ENCODE measurements around the gene CYS1. TPM values are rescaled to one million over a fixed set of nuclear protein-coding genes. Genes with fewer than 3 reads are reported as not detected.

The CYS1 gene
- total and polyA plus RNA-seq, 2 of the 13 experiments (the other 11 are each of a cell fraction or from before 2014, with no cell fraction given), result 0.04 TPM; not detected in 1

DNA sequence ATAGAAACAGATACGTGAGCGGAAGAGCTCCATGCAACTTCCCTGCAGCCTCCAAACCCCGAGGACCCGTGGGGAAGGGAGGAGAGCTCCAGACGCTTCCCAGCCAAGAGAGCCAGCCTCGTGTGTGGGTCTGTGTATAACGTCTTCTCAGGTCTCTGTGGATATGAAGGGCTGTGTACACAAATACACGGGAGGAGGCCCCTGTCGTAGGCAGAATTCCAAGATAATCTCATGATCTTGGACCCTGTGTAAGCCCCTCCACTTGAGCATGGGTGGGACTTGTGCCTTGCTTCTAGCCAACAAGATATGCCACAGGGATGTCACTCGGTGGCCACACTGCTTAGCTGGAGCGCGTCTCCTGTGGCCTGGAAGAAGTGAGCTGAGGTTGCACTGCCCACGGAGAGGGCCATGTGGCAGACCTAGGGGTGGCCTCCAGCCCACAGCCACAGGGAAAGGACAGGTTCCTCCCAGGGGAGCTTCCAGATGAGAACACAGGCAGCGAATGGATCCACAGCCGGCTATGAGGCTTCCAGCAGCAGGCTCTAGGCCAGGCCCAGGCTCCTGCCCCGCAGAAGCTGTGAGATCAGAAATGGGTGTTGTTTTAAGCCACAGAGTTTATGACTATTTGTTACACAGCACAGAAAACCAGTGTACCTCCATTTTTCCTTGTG lies 52.4 kb downstream of the CYS1 start:
- Histone ChIP-seq H3K4me1 (ENCODE audit: insufficient read depth, low read length) (peaks cover 33% of the 10 kb centered on the region), H3K9ac (ENCODE audit: insufficient read depth, low read depth, low read length) (no peak overlapping the region), H3K9me3 (ENCODE audit: low read length) (no peaks in the 10 kb centered on the region), H3K27me3 (ENCODE audit: control insufficient read depth in 1 of 2, insufficient read depth in 2 of 2, low read length in 2 of 2) (peaks cover 4 to 71% of the 10 kb centered on the region in 2 experiments; a peak in 4 of 5 replicates), H3K4me3 (replicated peaks in 1 of 3; ENCODE audit: insufficient read depth in 1 of 3, low read depth in 2 of 3, low read length in 3 of 3) (no peak overlapping the region), H3K79me2 (ENCODE audit: insufficient read depth, low read length) (no peaks in the 10 kb centered on the region), H2AFZ (ENCODE audit: low read length) (no peak overlapping the region), H3K36me3 (replicated peaks in 1 of 2; ENCODE audit: control insufficient read depth in 1 of 2, insufficient read depth in 2 of 2, low read length in 2 of 2) (no peaks in the 10 kb centered on the region), H4K20me1 (ENCODE audit: insufficient read depth, low read length) (no peaks in the 10 kb centered on the region), H3K4me2 (ENCODE audit: low read depth, low read length) (peak overlapping the region; percentile 65; the same call in 1 of the 2 replicates), H3K27ac (ENCODE audit: extremely low read length, insufficient read depth, low read length) (no peak overlapping the region)
- FAIRE-seq, result no peak
- ChIA-PET POLR2A (interaction anchor here (0.7 to 2.8 kb wide), 4 partner anchors 8 to 43 kb away, joined by 3 to 18 read pairs (median 7); partner anchors contain the start of gene KLF11), CTCF (ENCODE audit: low intra/inter-chr PET ratio, low total read pairs) (interaction anchor here (1.1 to 1.5 kb wide), 3 partner anchors 44 to 257 kb away, joined by 3 to 6 read pairs (median 4); no protein-coding TSS in a partner anchor)
- no TSS peak for BruUV-seq (replicated peaks)
- intact Hi-C loops (cut with micrococcal nuclease; ENCODE audit: unreplicated experiment) (no loop called here), in situ Hi-C loops (cut with HindIII; ENCODE audit: extremely low pct_ligation_motif_present, low pct_unique_long_range_greater_than_20kb) (no loop called here)
- DNase-seq (ENCODE audit: low spot score), result no peak
- ATAC-seq, result 0 out of 3 replicates have a peak, but pooled peaks have one; percentile 1
- WGBS (ENCODE audit: low lambda C conversion rate), result 45% methylated on average over 9 of the region's 16 CpGs
- TF ChIP-seq DPF2 (CRISPR knock-in tag; IDR thresholded peaks at IDR 0.05; ENCODE audit: borderline replicate concordance, low read depth), result no peak
- no peak for TF ChIP-seq POLR2AphosphoS2 (IDR thresholded peaks at IDR 0.05; ENCODE audit: low read depth, low read length)
- no peak for TF ChIP-seq AHR (CRISPR knock-in tag; IDR thresholded peaks at IDR 0.05)
- TF ChIP-seq ZNF563 (CRISPR knock-in tag; IDR thresholded peaks at IDR 0.05), result 0 out of 2 replicates have a peak, but pooled peaks have one; percentile 27
- no peak for TF ChIP-seq SOX5 (CRISPR knock-in tag; IDR thresholded peaks at IDR 0.05; ENCODE audit: borderline replicate concordance)
- TF ChIP-seq SRSF1 (optimal IDR thresholded peaks at IDR 0.05; ENCODE audit: low read depth, low read length), result no peak
- TF ChIP-seq ZNF251 (CRISPR knock-in tag; IDR thresholded peaks at IDR 0.05), result no peak
- TF ChIP-seq ZNF562 (CRISPR knock-in tag; IDR thresholded peaks at IDR 0.05; ENCODE audit: borderline replicate concordance), result no peak
- TF ChIP-seq HHEX (CRISPR knock-in tag; IDR thresholded peaks at IDR 0.05), result no peak
- TF ChIP-seq ZNF543 (CRISPR knock-in tag; IDR thresholded peaks at IDR 0.05), result peak; percentile 99
- TF ChIP-seq ETV6 (CRISPR knock-in tag; conservative IDR thresholded peaks at IDR 0.05), result 0 out of 2 replicates have a peak, but pooled peaks have one; percentile 15
- TF ChIP-seq HNF4G (IDR thresholded peaks at IDR 0.05; ENCODE audit: borderline replicate concordance, low read depth, low read length), result no peak
- no peak for TF ChIP-seq HNF4G (CRISPR knock-in tag; IDR thresholded peaks at IDR 0.05; ENCODE audit: borderline replicate concordance, low read depth)
- TF ChIP-seq ZKSCAN5 (CRISPR knock-in tag; IDR thresholded peaks at IDR 0.05), result no peak
- TF ChIP-seq ZNF225 (CRISPR knock-in tag; IDR thresholded peaks at IDR 0.05), result peak; percentile 22; the same call in 1 of the 2 replicates
- TF ChIP-seq MEIS2 (CRISPR knock-in tag; IDR thresholded peaks at IDR 0.05), result no peak
- no peak for TF ChIP-seq ZMYM2 (CRISPR knock-in tag; IDR thresholded peaks at IDR 0.05)
- no peak for TF ChIP-seq ZNF33B (CRISPR knock-in tag; IDR thresholded peaks at IDR 0.05)
- TF ChIP-seq NAIF1 (CRISPR knock-in tag; IDR thresholded peaks at IDR 0.05; ENCODE audit: borderline replicate concordance), result no peak
- TF ChIP-seq ZNF7 (CRISPR knock-in tag; IDR thresholded peaks at IDR 0.05), result no peak
- TF ChIP-seq, protein P1, sequence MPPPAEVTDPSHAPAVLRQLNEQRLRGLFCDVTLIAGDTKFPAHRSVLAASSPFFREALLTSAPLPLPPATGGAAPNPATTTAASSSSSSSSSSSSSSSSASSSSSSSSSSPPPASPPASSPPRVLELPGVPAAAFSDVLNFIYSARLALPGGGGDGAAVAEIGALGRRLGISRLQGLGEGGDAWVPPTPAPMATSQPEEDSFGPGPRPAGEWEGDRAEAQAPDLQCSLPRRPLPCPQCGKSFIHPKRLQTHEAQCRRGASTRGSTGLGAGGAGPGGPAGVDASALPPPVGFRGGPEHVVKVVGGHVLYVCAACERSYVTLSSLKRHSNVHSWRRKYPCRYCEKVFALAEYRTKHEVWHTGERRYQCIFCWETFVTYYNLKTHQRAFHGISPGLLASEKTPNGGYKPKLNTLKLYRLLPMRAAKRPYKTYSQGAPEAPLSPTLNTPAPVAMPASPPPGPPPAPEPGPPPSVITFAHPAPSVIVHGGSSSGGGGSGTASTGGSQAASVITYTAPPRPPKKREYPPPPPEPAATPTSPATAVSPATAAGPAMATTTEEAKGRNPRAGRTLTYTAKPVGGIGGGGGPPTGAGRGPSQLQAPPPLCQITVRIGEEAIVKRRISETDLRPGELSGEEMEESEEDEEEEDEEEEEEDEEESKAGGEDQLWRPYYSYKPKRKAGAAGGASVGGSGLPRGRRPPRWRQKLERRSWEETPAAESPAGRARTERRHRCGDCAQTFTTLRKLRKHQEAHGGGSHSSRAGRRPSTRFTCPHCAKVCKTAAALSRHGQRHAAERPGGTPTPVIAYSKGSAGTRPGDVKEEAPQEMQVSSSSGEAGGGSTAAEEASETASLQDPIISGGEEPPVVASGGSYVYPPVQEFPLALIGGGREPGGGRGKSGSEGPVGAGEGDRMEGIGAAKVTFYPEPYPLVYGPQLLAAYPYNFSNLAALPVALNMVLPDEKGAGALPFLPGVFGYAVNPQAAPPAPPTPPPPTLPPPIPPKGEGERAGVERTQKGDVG (CRISPR knock-in tag; IDR thresholded peaks at IDR 0.05; ENCODE audit: borderline replicate concordance), result 0 out of 2 replicates have a peak, but pooled peaks have one; percentile 6
- TF ChIP-seq KLF13 (CRISPR knock-in tag; IDR thresholded peaks at IDR 0.05), result no peak
- no peak for TF ChIP-seq SAP130 (CRISPR knock-in tag; IDR thresholded peaks at IDR 0.05; ENCODE audit: low read depth)

Data from HepG2 (cell line).